ENCODE results near the gene HUWE1.

Gene HUWE1

DNA sequence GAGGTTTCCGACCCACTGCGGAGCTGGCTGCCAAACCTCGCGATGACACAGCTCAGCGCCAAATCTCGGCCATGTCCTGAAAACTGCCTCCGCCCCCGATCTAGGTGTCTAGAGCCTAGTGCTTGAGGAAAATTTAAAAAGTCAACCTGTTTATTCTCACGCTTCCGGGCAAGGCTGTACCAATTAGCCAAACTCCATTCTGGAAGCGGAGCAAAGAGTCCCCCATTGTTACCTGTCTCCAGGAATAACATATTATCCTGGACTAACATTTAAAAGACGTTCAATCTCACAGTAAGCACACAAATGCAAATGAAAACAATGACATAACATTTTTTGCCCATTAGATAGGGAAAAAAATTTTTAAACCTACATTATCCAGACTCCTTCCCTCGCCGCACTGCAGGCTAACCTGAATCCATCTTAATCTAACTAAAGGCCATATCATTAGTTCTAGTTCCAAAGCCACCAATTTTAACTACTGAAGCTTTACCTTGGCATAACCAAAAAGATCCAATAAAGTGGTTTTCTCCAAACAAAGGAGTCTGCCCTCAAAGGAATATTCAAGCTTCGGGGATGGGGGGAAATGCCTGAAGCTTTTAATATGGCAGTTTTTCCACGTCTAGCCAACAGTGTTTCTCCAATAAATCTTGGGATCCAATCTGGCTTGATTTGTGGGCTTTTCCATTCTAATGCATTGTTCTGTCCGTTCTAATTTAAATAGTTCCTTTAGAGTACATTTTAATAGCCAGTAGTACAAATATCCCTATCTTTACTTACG lies 1.9 kb downstream of the HUWE1 start:
- DNase-seq: no peak

DNA sequence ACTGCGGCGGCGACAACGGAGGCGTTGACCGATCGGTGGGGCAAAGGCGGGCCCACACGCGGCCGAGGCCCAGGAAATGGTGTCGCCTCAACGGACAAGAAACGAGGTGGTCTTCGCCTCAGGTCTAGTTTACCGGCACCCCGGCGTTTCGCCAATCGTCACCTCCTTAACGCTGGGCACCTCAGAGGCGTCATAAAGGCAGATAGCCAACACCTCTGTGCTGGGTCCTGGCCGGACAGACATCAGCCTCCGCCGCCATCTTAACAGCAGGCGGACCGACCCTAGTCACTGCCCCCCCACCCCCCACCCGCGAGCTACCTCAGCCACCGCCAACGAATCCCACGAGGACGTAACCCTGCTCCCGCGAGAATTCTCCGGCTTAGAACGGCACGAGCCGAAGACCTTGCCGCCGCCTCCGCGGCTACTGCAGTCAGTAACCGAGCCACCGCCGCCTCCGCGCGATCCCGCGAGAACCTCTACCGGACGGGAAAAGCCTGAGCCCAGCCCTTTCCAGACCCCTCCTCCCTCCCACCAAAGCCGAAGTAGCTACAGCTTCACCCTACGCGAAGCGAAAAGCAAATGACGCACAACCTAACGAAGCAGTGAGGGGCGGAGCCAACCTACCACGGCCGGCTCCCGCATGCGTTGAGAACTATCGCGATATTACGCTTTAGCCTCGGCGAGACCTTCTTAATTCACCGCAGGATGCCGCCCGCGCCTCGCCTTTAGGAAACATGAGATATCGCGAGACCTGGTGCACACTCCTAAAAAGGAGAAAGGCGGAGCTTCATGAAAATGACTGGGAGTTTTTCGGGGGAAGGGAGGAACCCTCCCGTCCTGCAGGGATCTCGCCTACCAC lies 2.7 kb downstream of the HUWE1 start:
- DNase-seq: peak; percentile 96

DNA sequence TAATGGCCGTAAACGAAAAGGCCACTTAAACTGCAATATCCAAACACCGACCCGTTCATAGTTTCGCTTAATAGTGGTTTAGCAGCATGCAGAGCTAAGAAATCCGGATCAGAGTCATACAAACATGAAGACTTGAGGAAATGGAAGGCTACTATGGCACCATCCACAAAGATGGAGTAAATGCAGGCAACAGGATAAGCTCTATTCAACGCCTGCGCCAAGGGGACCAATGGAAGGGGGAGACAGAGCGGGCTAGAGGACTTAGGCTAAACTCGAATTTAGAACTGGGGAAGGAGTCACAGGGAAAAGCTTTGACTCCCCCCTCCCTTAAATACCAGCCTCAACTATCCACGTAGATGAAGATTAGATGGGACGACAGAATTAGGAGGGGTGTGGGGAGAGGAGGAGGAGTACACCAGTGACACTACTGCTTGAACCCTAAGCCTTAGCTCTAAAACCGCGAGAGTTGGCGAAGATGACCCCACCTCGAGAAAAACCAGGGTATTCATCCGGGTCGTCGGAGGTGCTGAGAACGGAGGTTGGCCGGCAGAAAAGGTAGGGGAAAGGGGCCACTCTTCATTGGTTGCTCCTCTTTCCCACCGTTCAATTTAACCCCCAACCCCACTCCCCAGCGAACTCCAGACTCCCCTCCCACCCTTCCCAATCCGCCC lies 3.5 kb downstream of the HUWE1 start:
- DNase-seq: no peak

DNA sequence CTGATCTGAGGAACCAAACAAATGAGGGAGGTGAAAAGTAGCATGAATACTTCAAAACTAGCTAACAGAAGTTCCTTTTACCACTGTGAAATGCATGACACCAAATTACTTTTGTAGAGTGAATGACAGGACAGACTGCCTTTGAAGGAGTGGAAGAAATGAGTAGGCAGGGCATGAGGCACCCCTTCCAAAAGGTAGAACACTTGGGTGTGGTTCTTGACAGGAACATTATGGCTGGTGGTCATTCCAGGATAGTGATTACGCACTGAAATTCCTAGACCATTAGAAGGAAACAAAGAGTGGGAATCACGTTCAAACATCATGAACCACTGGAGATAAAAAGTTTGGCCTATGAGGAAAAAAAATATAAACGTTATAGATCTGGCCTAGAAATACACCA lies 4.9 kb downstream of the HUWE1 start:
- DNase-seq: no peak

DNA sequence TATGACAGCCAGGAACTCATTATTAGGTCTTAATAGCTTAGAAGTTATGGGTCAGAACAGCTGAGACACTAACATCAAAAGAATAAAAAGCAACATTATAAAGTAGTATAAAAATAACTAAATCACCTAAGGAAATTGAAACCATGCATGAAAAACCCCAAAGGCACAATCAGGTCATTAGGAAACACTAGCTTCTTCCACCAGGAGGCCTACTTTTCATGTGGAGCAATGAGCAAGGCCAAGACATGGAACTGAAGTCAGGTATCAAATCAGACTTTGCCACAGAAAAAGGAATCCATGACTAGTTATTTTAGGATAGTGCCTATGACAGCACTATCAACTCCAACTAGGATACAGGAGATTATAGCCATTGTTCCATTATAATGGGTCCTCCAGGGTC lies 7.9 kb downstream of the HUWE1 start:
- no peak for DNase-seq

DNA sequence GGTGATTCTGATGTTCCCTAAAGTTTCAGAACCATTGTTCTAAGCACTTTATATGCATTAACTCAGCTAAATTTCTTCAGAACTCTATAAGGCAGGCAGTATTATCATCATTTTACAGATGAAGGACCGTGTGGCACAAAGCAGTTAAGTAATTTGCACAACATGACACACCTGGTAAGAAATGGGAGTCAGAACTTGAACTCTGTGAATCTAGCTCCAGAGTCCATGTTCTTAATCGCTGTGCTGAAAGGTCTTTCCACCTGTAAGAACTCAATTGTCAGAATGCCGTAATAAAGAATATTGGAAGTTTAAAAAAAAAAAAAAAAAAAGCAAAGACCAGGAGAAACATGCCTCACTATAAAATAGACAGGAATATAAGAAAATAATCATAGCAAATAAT lies 9.2 kb downstream of the HUWE1 start:
- no peak for DNase-seq

DNA sequence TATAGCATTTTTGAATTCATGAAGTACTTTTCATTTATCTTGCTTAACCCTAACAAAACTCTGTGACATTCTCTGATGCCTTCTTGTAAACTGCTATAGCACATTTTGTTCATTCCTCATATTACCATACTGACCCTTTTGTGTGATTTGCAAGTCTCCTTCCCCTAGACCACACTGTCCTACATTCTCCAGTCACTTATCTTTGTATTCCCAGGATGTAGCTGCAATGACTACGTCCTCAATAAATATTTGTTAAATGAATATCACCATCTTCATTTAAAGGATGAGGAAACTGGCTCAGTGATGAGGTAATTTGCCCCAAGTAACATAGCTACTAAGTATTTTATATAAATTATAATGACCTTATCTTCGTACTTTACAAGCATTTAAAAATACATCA lies 11.9 kb downstream of the HUWE1 start:
- no peak for DNase-seq

DNA sequence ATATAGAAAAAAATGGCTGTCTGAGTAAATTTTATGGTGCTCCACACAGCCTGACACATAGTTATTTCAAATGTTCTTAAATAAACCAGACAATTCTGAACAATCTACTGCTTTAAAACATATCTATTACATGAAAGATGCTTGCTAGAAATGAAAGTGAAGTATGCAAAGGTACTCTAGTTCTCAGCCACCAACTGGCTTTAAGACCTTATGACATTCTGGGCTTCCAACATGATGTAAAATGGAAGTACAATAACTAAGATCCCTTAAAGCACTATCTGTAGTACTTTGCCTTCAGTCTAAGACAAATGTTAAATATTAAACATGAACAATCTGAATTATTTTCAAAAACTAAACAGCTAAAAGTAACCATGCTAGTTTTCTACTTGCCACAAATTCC lies 17.3 kb downstream of the HUWE1 start:
- no peak for DNase-seq

DNA sequence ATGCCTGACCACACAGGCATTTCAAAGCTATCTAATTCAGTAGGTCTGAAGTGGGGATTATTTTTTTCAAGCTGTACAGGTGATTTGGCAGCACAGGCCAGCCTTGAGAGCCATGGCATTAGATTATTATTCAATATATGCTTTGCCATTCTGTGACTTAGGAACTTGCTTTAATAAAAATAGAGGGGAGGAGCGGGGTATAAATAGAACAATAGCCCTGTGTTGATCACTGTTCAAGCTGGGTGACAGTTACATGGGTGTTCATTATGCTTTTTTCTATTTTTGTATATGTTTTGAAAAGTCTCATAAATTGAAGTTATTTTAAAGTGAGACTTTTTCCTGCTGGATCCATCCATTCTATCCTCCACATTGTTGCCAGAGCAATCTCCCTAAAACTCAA lies 20.3 kb downstream of the HUWE1 start:
- no peak for DNase-seq

DNA sequence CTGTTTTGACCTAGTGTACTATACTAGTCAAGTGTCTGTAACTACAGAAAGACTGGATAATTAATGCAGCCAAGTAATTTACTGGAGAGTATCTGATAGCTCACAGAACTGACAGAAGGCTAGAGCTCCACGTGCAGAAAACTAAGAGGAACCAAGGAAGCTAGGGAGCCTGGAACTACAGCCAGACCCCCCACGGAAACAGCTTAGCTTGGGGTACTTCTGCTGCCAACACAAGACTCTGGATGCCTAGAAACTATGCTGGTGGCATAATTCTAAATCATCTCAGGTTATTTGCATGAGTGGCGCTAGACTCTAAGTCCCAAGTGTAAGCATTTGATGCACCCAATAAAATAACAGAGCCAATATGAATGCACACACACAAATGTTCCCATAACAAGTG lies 26.5 kb downstream of the HUWE1 start:
- DNase-seq: no peak

DNA sequence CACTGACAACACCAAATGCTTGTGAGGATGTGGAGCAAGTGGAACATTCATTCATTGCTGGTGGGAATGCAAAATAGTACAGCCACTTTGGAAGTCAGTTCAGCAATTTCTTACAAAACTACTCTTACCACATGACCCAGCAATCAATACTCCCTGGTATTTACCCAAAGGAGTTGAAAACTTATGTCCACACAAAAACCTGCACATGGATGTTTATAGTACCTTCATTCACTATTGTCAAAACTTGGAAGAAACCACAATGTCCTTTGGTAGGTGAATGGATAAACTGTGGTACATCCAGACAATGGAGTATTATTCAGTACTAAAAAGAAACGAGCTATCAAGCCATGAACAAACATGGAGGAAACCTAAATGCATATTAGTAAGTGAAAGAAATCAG lies 27.5 kb downstream of the HUWE1 start:
- DNase-seq: no peak

DNA sequence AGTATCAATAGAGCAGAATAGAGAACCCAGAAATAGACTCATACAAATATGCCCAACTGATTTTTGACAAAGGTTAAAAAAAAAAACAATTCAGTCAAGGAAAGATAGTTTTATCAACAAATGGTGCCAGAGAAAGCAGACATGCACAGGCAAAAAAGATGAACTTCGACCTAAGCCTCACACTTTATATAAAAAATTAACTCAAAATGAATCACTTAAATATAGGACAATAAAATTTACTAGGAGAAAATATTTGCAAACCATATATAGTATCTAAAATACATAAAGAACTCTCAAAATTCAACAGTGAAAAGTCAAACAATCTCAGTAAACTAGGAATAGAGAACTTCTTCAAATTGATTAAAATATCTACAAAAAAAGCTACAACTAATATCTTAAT lies 29.7 kb downstream of the HUWE1 start:
- no peak for DNase-seq

DNA sequence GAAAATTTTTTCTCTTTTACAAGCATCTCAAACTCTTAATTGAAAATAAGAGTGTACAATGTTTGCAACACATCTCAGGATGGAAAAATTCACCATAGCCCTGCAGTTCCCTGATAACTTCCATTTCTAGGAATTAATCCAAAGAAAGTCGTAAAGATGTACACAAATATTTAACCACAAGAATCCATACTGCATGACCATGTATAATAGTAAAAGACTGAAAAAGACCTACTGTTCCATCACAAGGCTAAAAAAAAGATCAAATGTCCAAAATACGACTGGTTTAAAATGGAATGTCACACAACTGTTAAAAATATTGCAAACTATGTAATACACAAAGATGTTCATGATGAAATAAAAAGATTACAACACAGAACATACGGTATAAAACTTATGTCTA lies 32.1 kb downstream of the HUWE1 start:
- no peak for DNase-seq

DNA sequence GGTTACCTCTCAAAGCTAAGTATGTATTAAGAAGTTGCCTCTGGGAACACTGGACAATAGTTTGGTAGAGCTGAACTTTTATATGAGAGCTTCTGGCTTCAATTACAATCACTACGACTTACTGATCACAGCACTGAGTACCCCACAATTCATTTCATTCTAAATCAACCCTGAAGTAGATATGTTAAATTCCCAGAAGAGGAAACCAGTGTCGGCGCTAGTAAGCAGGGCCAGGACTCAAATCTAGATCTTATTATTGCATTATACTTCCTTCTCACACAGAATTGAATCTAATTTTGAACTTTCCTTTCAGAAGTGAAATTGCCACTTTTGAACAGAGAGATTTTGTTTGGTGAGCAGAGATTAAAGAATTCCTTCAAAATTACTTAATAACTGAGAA lies 41.8 kb downstream of the HUWE1 start:
- no peak for DNase-seq

DNA sequence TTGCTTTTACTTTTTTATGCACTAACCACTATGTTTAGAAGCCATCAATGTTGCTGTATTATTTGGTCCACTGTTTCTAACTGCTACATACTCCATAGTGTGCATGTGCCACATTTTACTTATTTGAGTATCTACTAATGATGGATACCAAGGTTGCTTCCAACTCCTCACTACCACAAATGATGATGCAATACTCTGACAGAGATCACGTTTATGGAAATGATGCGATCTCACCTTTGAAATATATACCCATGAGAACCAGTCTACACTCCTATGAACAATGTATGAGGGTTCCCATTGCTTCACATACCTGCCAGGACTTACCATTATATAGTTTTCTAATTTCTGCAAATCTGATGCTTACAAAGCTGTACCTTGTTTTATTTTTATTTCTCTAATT lies 44.2 kb downstream of the HUWE1 start:
- no peak for DNase-seq

DNA sequence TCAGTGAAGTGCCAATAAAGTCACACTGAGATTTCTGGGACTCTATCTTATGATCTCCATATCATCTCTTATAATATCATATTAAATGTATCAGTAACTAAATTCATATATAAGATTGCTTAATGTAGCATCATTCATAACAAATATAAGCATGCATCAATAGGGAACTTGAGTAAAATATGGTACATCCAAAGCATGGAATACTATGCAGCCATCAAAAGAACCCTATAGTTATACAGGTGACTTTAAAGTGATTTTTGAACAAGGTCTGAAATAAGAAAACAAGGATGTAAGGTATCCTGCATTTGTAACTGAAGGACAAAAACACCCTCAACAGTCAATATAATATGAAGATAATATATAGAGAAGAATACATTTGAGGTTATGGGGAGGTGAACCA lies 47.3 kb downstream of the HUWE1 start:
- DNase-seq: no peak

DNA sequence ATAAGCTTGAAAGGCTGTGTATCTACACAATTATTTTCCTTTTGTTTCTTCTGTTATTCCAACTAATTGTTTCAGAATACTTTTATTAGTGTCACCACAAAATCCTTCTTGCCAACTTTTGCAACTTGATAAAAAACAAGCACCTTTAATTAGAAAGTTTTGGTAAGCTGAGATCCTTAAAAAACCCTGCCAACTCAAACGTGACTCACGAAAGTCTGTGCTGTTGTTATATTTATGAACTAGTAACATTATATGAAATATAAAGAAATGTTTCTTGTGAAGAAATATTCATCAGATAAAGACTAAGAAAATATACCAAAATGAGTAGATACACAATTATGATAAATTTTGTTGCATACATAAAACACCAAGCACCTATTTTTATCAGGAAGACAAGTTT lies 49.0 kb downstream of the HUWE1 start:
- DNase-seq: no peak

DNA sequence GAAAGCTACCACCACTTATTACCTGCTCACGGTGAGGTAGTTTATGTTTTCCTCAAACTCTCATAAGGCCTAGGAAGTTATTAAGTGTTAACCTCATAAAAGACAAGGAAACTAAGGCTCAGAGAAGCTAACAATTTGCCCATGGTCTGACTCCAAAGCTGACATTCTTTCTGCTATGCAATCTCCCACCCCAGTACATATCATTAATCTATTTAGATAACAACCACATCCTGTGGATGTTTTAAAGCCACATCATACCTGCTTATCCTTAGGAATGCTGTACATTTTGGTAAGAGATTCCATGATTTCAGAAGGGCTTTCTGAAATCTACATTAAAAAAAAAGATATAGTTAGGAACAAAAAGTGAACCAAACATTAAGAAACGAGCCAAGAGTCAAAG lies 55.4 kb downstream of the HUWE1 start:
- no peak for DNase-seq

DNA sequence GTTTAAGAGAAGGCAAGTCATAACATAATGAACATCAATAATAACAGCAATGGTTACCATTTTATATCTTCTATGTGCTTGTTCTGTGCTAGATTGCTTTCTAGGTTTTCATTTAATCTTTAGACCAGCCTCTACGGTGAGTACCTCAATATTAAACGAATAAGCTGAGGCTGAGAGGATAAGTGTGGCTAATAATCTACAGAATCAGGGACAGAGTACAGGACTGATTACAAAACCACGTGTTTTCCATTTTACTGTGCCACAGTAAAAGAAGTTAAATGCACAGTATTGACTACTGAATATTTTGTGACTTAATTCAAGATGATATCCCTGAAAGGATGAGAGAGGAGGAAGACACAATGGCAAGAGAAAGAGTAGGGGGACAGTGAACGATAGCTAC lies 56.3 kb downstream of the HUWE1 start:
- no peak for DNase-seq

DNA sequence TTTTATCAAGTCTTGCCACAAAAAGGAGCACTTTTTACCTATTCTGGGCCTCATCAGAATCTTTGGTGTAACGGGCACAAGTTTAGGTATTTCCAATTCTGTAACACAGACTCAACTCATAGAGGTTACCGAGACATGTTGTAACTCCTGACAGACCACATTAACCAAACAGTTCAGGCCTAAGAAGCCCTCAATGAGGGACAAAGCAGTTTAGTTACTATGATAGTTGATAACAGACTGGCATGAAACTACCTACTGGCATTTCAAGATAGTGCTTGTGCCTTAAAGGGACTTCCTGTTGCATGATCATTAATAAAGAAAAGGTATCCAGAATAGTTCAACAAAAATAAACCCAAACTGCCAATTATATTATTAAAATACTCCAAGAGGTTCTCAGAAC lies 64.1 kb downstream of the HUWE1 start:
- no peak for DNase-seq

DNA sequence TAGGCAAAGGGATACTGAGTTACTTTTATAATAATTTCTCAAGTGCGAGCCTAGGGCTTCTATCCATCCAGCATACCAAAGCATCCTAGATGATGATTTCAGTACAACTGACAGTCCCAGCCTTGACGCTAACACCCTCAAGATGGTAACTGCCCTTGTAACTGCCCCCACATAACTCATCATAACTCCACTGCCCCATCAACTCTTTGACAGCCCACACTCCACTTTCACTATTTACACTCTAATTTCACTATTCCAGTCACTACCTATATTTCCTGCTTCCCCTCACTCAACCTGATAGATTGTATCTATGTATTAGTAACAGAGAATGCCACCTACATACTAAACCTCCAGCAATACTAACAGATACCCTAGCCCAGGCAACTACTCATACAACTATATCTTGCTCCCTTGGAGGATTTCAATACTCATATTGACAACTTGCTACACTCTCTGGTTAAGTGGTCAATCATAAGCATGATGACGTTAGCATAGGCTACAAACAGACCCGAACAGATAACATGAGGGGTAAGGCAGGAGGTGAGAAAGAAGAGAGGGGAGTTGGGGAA lies 65.0 kb downstream of the HUWE1 start:
- DNase-seq: no peak

DNA sequence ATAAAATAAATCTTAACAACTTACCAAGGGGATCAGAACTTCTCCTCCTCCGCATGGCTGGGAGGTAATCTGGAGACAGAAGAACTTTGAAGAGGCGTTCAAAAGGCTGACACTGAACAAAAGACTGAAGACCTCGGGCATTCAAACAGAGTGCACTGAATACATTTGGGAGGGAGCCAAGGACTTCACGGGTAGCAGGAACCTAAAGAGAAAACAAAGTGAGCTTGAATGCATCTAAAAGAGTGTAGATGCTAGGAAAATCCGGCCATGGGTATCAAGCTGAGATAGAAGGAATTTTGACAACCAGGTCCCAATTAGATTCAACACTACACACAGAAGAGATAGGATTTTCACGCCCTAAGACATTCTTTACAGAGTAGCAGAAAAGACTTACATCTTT lies 69.6 kb downstream of the HUWE1 start:
- DNase-seq: no peak

DNA sequence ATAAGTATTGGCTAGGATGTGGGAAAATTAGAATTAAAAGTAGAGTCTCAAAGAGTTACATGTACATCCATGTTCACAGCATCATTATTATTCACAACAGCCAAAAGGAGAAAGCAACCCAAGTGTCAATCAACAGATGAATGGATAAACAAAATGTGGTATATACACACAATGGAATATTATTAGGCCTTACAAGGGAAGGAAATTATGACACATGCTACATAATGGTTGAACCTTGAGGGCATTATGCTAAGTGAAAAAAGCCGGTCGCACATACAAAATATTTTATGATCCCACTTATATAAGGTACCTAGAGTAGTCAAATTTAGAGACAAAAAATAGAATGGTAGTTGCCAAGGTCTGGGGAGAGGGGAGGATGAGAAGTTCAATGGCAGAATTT lies 80.1 kb downstream of the HUWE1 start:
- DNase-seq: no peak

DNA sequence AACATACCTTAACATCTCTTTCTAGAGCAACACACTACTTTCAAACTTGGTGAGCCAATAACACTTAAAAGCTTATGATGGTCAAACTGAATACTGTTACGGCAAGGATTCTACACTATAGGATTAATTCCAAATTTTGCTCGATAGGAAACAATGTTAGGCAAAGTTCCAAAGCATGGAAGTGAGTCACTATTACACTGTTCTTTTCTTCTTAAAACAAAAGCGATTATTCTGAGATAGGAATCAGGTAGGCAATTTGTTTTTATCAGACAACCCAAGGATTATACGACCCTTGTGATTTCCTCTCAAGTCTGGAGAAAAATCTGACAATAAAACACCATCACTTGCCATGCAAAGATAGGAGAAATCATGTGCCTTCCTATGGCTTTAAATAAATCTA lies 81.5 kb downstream of the HUWE1 start:
- DNase-seq: no peak

All from right hindlimb (tissue), 1 donor.